SK-N-SH treated with all-trans-retinoic acid at 6 μM for 48 hours (cell line): ENCODE measurements around the gene MAP2.

Experiments used
- ATAC-seq: fragments of 200-7000 bp; cut with Tn5 transposase; 3 replicates; pipeline ENCODE4 v1.9.1; 2020; ENCODE audit warnings: mild to moderate bottlenecking, moderate library complexity
- ARNTL ChIP-seq: fragments of 450-650 bp; formaldehyde crosslinking; IDR thresholded peaks from 2 replicates; pipeline ENCODE4 v1.5.0; 2020; ENCODE audit warnings: low read depth, mild to moderate bottlenecking, moderate library complexity, borderline replicate concordance
- CREB5 ChIP-seq: fragments of 250-450 bp; sonication (Bioruptor Pico); IDR thresholded peaks from 2 replicates; pipeline ENCODE4 v1.5.1; 2020; ENCODE audit warnings: low read depth, mild to moderate bottlenecking, moderate library complexity
- CSDC2 ChIP-seq: fragments of 250-450 bp; sonication (Bioruptor Pico); IDR thresholded peaks from 2 replicates; pipeline ENCODE4 v1.5.0; 2020; ENCODE audit warnings: mild to moderate bottlenecking, moderate library complexity
- CSRNP3 ChIP-seq: fragments of 250-450 bp; sonication (Bioruptor Pico); IDR thresholded peaks from 2 replicates; pipeline ENCODE4 v1.5.1; 2021; ENCODE audit warnings: mild to moderate bottlenecking, moderate library complexity
- ESRRG ChIP-seq: fragments of 250-450 bp; sonication (Bioruptor Pico); IDR thresholded peaks from 2 replicates; pipeline ENCODE4 v1.6.1; 2021; ENCODE audit warnings: mild to moderate bottlenecking
- GLIS3 ChIP-seq: fragments of 250-450 bp; sonication (Bioruptor Pico); IDR thresholded peaks from 2 replicates; pipeline ENCODE4 v1.5.0; 2020; ENCODE audit warnings: mild to moderate bottlenecking, moderate library complexity
- ISL1 ChIP-seq: fragments of 250-450 bp; sonication (Bioruptor Pico); IDR thresholded peaks from 2 replicates; pipeline ENCODE4 v2.1.2; 2022; ENCODE audit warnings: mild to moderate bottlenecking, moderate library complexity
- PATZ1 ChIP-seq: fragments of 250-450 bp; sonication (Bioruptor Pico); IDR thresholded peaks from 2 replicates; pipeline ENCODE4 v1.8.0; 2020; ENCODE audit warnings: mild to moderate bottlenecking, moderate library complexity, borderline replicate concordance
- POU6F1 ChIP-seq: fragments of 250-450 bp; sonication (Bioruptor Pico); IDR thresholded peaks from 2 replicates; pipeline ENCODE4 v1.8.0; 2021; ENCODE audit warnings: low read depth, mild to moderate bottlenecking, moderate library complexity, borderline replicate concordance
- RARB ChIP-seq: fragments of 250-450 bp; sonication (Bioruptor Pico); IDR thresholded peaks from 2 replicates; pipeline ENCODE4 v1.8.0; 2021; ENCODE audit warnings: mild to moderate bottlenecking, moderate library complexity
- SNAI2 ChIP-seq: fragments of 250-450 bp; sonication (Bioruptor Pico); IDR thresholded peaks from 2 replicates; pipeline ENCODE4 v1.5.0; 2020; ENCODE audit warnings: mild to moderate bottlenecking, moderate library complexity
- TOX ChIP-seq: fragments of 250-450 bp; sonication (Bioruptor Pico); IDR thresholded peaks from 2 replicates; pipeline ENCODE4 v1.8.0; 2021; ENCODE audit warnings: mild to moderate bottlenecking, moderate library complexity, borderline replicate concordance
- TSHZ2 ChIP-seq: fragments of 250-450 bp; sonication (Bioruptor Pico); IDR thresholded peaks from 2 replicates; pipeline ENCODE4 v1.5.0; 2020; ENCODE audit warnings: mild to moderate bottlenecking, moderate library complexity
- ZC3H10 ChIP-seq: fragments of 250-450 bp; sonication (Bioruptor Pico); IDR thresholded peaks from 2 replicates; pipeline ENCODE4 v1.5.1; 2021; ENCODE audit warnings: mild to moderate bottlenecking, moderate library complexity
- ZFP3 ChIP-seq: fragments of 250-450 bp; sonication (Bioruptor Pico); IDR thresholded peaks from 2 replicates; pipeline ENCODE4 v1.5.0; 2020; ENCODE audit warnings: mild to moderate bottlenecking, moderate library complexity
- ZFP30 ChIP-seq: fragments of 450-650 bp; formaldehyde crosslinking; IDR thresholded peaks from 2 replicates; pipeline ENCODE4 v1.5.0; 2022; ENCODE audit warnings: mild to moderate bottlenecking, moderate library complexity
- ZNF70 ChIP-seq: fragments of 450-650 bp; formaldehyde crosslinking; IDR thresholded peaks from 2 replicates; pipeline ENCODE4 v1.5.0; 2020; ENCODE audit warnings: mild to moderate bottlenecking, moderate library complexity
- ZNF8 ChIP-seq: fragments of 450-650 bp; formaldehyde crosslinking; IDR thresholded peaks from 2 replicates; pipeline ENCODE4 v1.5.0; 2020; ENCODE audit warnings: mild to moderate bottlenecking, moderate library complexity

The MAP2 gene

GRCh38 chr2:209532321-209532720 is 108.5 kb downstream of the MAP2 start:
- no peak for ATAC-seq
- TF ChIP-seq ZNF70 (CRISPR knock-in tag) (no peak), GLIS3 (CRISPR knock-in tag) (no peak), ZC3H10 (CRISPR knock-in tag) (no peak), ZFP30 (CRISPR knock-in tag) (no peak), ISL1 (no peak), TSHZ2 (no peak), ESRRG (CRISPR knock-in tag) (no peak), SNAI2 (CRISPR knock-in tag) (no peak), TOX (CRISPR knock-in tag) (no peak), CSRNP3 (CRISPR knock-in tag) (no peak), POU6F1 (CRISPR knock-in tag) (no peak), ARNTL (CRISPR knock-in tag) (no peak), ZFP3 (CRISPR knock-in tag) (no peak), ZNF8 (no peak)

GRCh38 chr2:209533391-209533790 is 109.5 kb downstream of the MAP2 start:
- TF ChIP-seq CSRNP3 (CRISPR knock-in tag) = no peak
- no peak for TF ChIP-seq TSHZ2
- no peak for TF ChIP-seq PATZ1 (CRISPR knock-in tag)
- no peak for TF ChIP-seq SNAI2 (CRISPR knock-in tag)
- no peak for TF ChIP-seq RARB (CRISPR knock-in tag)
- no peak for TF ChIP-seq GLIS3 (CRISPR knock-in tag)
- TF ChIP-seq ESRRG (CRISPR knock-in tag) = no peak
- no peak for TF ChIP-seq ZC3H10 (CRISPR knock-in tag)
- TF ChIP-seq ZFP3 (CRISPR knock-in tag) = no peak
- ATAC-seq = no peak

GRCh38 chr2:209534228-209534627 is 110.4 kb downstream of the MAP2 start:
- ATAC-seq = no peak
- TF ChIP-seq ZFP3 (CRISPR knock-in tag) (no peak), POU6F1 (CRISPR knock-in tag) (no peak), TSHZ2 (no peak), TOX (CRISPR knock-in tag) (no peak), ZC3H10 (CRISPR knock-in tag) (no peak), CSDC2 (CRISPR knock-in tag) (no peak), CREB5 (CRISPR knock-in tag) (no peak)
